ENCODE measurements around the gene SEMA3E. TPM values are rescaled to one million over a fixed set of nuclear protein-coding genes. Genes with fewer than 3 reads are reported as not detected.

The SEMA3E gene
- total RNA-seq, 4 donors from 2014 or later, result 10.1 to 29.2 (median 15.8) TPM

DNA sequence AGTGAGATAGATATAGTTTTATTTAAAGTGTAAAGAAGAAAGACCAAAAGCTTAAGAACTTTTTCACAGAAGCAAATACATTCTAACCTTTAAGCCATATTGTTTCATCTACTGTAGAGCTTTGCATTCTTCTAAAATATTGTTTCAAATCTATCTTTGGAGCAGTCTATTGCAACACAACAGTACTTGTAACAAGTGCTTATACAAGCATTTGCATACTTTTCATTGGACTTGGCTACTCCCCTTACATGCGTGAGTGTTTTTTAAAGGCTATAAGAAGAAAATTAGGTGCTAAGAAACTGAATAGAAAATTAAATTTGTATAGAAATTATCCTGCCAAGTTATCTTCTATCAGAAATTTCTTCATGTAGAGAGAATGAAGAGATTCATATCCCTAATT lies 45.3 kb downstream of the SEMA3E start:
- no peaks in the 10 kb centered on the region for H3K36me3 ChIP-seq
- no peaks in the 10 kb centered on the region for H3K27me3 ChIP-seq
- WGBS, result 76% methylated on average over 1 of the region's 1 CpG
- no peak for DNase-seq (ENCODE audit: extremely low spot score)
- no peaks in the 10 kb centered on the region for H3K4me1 ChIP-seq
- TF ChIP-seq EP300 (IDR thresholded peaks at IDR 0.05) (no peak), POLR2A (IDR thresholded peaks at IDR 0.05; ENCODE audit: low read depth) (no peak), POLR2AphosphoS5 (IDR thresholded peaks at IDR 0.05) (no peak)
- TF ChIP-seq, protein P1, sequence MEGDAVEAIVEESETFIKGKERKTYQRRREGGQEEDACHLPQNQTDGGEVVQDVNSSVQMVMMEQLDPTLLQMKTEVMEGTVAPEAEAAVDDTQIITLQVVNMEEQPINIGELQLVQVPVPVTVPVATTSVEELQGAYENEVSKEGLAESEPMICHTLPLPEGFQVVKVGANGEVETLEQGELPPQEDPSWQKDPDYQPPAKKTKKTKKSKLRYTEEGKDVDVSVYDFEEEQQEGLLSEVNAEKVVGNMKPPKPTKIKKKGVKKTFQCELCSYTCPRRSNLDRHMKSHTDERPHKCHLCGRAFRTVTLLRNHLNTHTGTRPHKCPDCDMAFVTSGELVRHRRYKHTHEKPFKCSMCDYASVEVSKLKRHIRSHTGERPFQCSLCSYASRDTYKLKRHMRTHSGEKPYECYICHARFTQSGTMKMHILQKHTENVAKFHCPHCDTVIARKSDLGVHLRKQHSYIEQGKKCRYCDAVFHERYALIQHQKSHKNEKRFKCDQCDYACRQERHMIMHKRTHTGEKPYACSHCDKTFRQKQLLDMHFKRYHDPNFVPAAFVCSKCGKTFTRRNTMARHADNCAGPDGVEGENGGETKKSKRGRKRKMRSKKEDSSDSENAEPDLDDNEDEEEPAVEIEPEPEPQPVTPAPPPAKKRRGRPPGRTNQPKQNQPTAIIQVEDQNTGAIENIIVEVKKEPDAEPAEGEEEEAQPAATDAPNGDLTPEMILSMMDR (IDR thresholded peaks at IDR 0.05), result no peak
- no peak overlapping the region for H3K4me3 ChIP-seq
- H3K9me3 ChIP-seq, result no peaks in the 10 kb centered on the region
- no peak overlapping the region for H3K27ac ChIP-seq (replicated peaks in 1 of 4)
- intact Hi-C loops (cut with DNase I), result no loop called here

DNA sequence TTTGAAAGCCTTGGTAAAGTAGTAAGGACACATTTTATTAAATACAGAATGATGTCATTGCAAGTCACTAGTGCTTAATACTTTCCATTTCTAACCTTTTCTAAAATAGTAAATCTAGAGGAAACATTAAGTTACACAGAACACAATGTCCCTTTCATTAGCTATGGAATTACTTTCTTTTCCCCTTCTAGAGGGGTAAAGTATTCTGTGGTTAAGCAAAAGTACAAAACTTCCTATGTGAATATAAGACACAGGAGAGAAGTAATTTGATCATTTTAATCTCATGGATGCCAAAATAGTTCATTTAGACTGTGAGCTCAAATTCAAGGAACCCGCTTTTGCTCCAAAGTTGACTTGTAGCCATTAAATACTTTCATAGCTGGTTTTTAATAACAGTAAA lies 49.8 kb downstream of the SEMA3E start:
- no peaks in the 10 kb centered on the region for H3K27me3 ChIP-seq
- DNase-seq (ENCODE audit: extremely low spot score), result no peak
- no peak overlapping the region for H3K4me3 ChIP-seq
- intact Hi-C loops (cut with DNase I), result no loop called here
- H3K36me3 ChIP-seq, result no peaks in the 10 kb centered on the region
- H3K9me3 ChIP-seq, result no peaks in the 10 kb centered on the region
- WGBS, result 82% methylated on average over 1 of the region's 1 CpG
- H3K27ac ChIP-seq (replicated peaks in 1 of 4), result no peak overlapping the region
- H3K4me1 ChIP-seq, result no peaks in the 10 kb centered on the region
- TF ChIP-seq, protein P1 (IDR thresholded peaks at IDR 0.05), result no peak
- TF ChIP-seq POLR2A (IDR thresholded peaks at IDR 0.05; ENCODE audit: low read depth) (no peak), POLR2AphosphoS5 (IDR thresholded peaks at IDR 0.05) (no peak), EP300 (IDR thresholded peaks at IDR 0.05) (no peak)

DNA sequence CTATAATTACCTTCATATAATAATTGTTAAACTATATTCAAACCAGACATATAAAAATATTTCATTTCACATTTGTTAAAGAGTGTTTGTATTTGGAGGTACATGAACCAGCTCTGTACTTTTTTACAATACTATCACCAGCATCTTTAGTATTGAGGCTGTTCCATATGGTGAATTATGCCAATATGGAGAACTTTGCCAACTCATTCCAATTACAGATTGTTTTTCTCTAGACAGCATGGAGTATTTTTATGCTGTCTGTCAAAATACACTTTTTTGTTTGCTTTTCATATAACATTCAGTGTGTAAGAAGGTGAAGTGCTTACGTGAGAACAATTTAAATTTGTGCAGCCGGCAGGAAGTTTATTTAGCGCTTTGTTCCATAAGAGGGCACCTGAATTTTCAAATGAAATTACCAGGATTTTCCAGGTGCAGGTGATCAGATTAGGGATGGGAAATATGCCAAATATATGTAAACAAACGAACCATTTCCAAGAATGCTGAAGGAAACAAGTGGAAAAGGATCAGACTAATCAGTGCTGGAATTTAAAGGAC lies 54.9 kb downstream of the SEMA3E start:
- WGBS, result 85% methylated on average over 4 of the region's 4 CpGs
- peaks cover 0 to 4% (median 0%) of the 10 kb centered on the region in 4 donors for H3K4me1 ChIP-seq
- DNase-seq (ENCODE audit: extremely low spot score), result no peak
- no peak for TF ChIP-seq EP300 (IDR thresholded peaks at IDR 0.05)
- TF ChIP-seq POLR2AphosphoS5 (IDR thresholded peaks at IDR 0.05), result no peak
- no peak for TF ChIP-seq POLR2A (IDR thresholded peaks at IDR 0.05; ENCODE audit: low read depth)
- TF ChIP-seq, protein P1 (IDR thresholded peaks at IDR 0.05), result no peak
- no peaks in the 10 kb centered on the region for H3K27me3 ChIP-seq
- H3K27ac ChIP-seq (replicated peaks in 1 of 4), result no peak overlapping the region
- no peaks in the 10 kb centered on the region for H3K9me3 ChIP-seq
- no peaks in the 10 kb centered on the region for H3K36me3 ChIP-seq
- intact Hi-C loops (cut with DNase I), result no loop called here
- H3K4me3 ChIP-seq, result no peak overlapping the region

DNA sequence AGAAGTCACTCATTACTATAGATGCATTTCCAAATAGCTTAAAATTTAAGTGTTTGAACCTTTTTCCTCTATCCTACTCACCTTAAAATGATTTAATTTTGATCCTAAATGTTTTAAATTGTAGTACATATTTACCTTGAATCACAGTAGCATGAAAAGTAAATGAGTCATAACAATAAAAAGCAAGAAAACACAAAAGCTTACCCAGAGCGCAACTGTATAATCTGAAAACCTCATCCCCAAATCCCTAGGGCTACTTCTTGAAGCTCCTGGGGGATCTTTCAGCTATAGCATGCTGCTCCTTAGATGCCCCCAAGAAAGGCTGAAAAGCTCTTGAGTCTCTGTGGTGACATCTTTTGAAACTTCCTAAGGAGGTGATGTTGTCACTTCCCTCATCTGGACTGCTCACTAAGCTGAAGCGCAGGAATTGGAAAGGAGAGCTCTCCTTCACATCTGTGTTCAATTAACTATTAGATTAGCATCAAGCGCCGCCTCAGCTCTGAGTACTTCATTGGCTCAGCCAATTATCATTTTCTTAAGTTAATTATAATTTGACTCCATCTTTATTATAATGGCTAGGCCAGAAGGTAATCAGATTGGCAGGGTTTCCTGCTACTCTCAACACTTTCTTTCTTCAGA lies 60.2 kb downstream of the SEMA3E start:
- intact Hi-C loops (cut with DNase I), result no loop called here
- TF ChIP-seq POLR2AphosphoS5 (IDR thresholded peaks at IDR 0.05) (no peak), POLR2A (IDR thresholded peaks at IDR 0.05; ENCODE audit: low read depth) (no peak), EP300 (IDR thresholded peaks at IDR 0.05) (no peak)
- TF ChIP-seq, protein P1 (IDR thresholded peaks at IDR 0.05), result no peak
- Histone ChIP-seq H3K27ac (replicated peaks in 1 of 4) (no peak overlapping the region), H3K27me3 (no peaks in the 10 kb centered on the region), H3K9me3 (no peaks in the 10 kb centered on the region), H3K4me1 (peaks cover 0 to 14% (median 12%) of the 10 kb centered on the region in 4 donors), H3K4me3 (no peak overlapping the region), H3K36me3 (no peaks in the 10 kb centered on the region)
- WGBS, result 90% methylated on average over 4 of the region's 4 CpGs
- DNase-seq (ENCODE audit: extremely low spot score), result no peak
